ENCODE data around the gene ATP6V0B.

GRCh38 chr1:43931711-43932660 is 42.8 kb upstream of the ATP6V0B start:
- TF ChIP-seq, protein P1, sequence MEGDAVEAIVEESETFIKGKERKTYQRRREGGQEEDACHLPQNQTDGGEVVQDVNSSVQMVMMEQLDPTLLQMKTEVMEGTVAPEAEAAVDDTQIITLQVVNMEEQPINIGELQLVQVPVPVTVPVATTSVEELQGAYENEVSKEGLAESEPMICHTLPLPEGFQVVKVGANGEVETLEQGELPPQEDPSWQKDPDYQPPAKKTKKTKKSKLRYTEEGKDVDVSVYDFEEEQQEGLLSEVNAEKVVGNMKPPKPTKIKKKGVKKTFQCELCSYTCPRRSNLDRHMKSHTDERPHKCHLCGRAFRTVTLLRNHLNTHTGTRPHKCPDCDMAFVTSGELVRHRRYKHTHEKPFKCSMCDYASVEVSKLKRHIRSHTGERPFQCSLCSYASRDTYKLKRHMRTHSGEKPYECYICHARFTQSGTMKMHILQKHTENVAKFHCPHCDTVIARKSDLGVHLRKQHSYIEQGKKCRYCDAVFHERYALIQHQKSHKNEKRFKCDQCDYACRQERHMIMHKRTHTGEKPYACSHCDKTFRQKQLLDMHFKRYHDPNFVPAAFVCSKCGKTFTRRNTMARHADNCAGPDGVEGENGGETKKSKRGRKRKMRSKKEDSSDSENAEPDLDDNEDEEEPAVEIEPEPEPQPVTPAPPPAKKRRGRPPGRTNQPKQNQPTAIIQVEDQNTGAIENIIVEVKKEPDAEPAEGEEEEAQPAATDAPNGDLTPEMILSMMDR (IDR thresholded peaks at IDR 0.05): no peak
- TF ChIP-seq POLR2A (IDR thresholded peaks at IDR 0.05): no peak
